Skeletal muscle tissue (tissue), 4 donors: Measurements from ENCODE around the gene ZBTB37. TPM values are rescaled to one million over a fixed set of nuclear protein-coding genes. Genes with fewer than 3 reads are reported as not detected.

Experiments
- H3K27ac ChIP-seq: one replicate; pipeline ENCODE4 v1.7.0; 2013; ENCODE audit warnings: mild to moderate bottlenecking, low read depth, low read length, inconsistent platforms
- H3K27me3 ChIP-seq, 3 donors: one replicate each; pipeline ENCODE4 v1.7.0; 2013; ENCODE audit warnings: low read length in 3 of 3; ENCODE audit not compliant: control insufficient read depth in 3 of 3, insufficient read depth in 3 of 3
- H3K36me3 ChIP-seq, 3 donors: one replicate each; pipeline ENCODE4 v1.7.0; 2013; ENCODE audit warnings: low read length in 3 of 3; ENCODE audit not compliant: control insufficient read depth in 3 of 3, insufficient read depth in 3 of 3
- H3K4me1 ChIP-seq, 3 donors: one replicate each; pipeline ENCODE4 v1.7.0; 2013; ENCODE audit warnings: low read length in 3 of 3, mild to moderate bottlenecking in 3 of 3; ENCODE audit not compliant: control insufficient read depth in 3 of 3, insufficient read depth in 3 of 3
- H3K4me3 ChIP-seq, 3 donors: one replicate each; pipeline ENCODE4 v1.7.0; 2013; ENCODE audit warnings: low read length in 3 of 3
- H3K9ac ChIP-seq, 3 donors: one replicate each; pipeline ENCODE4 v1.7.0; 2013; ENCODE audit warnings: low read length in 3 of 3, mild to moderate bottlenecking in 3 of 3, moderate library complexity in 2 of 3, low read depth in 1 of 3
- H3K9me3 ChIP-seq, 3 donors: one replicate each; pipeline ENCODE4 v1.7.0; 2013; ENCODE audit warnings: low read length in 3 of 3; ENCODE audit not compliant: control insufficient read depth in 3 of 3
- total RNA-seq: library from RNA; depleted of rRNA; stranded (reverse); fragments of >200 nt; gene quantifications from one replicate; pipeline ENCODE4 v1.2.3, GENCODE V29; 2014
- donor health status: Osteomylitis.

Gene ZBTB37
- total RNA-seq, 1 donor from 2014 or later = 12.0 TPM

GRCh38 chr1:173900427-173900826 lies 32.2 kb downstream of the ZBTB37 start:
- no peak overlapping the region for H3K9ac ChIP-seq
- H3K4me1 ChIP-seq = no peaks in the 10 kb centered on the region
- H3K27ac ChIP-seq = no peak overlapping the region
- no peaks in the 10 kb centered on the region for H3K27me3 ChIP-seq
- peaks cover 0 to 2% (median 0%) of the 10 kb centered on the region in 3 donors for H3K36me3 ChIP-seq
- H3K9me3 ChIP-seq = no peaks in the 10 kb centered on the region
- no peak overlapping the region for H3K4me3 ChIP-seq

GRCh38 chr1:173900992-173901391 lies 32.8 kb downstream of the ZBTB37 start:
- peaks cover 0 to 2% (median 0%) of the 10 kb centered on the region in 3 donors for H3K36me3 ChIP-seq
- no peak overlapping the region for H3K4me3 ChIP-seq
- no peaks in the 10 kb centered on the region for H3K4me1 ChIP-seq
- H3K9me3 ChIP-seq = no peaks in the 10 kb centered on the region
- H3K27ac ChIP-seq = no peak overlapping the region
- no peaks in the 10 kb centered on the region for H3K27me3 ChIP-seq
- no peak overlapping the region for H3K9ac ChIP-seq

DNA sequence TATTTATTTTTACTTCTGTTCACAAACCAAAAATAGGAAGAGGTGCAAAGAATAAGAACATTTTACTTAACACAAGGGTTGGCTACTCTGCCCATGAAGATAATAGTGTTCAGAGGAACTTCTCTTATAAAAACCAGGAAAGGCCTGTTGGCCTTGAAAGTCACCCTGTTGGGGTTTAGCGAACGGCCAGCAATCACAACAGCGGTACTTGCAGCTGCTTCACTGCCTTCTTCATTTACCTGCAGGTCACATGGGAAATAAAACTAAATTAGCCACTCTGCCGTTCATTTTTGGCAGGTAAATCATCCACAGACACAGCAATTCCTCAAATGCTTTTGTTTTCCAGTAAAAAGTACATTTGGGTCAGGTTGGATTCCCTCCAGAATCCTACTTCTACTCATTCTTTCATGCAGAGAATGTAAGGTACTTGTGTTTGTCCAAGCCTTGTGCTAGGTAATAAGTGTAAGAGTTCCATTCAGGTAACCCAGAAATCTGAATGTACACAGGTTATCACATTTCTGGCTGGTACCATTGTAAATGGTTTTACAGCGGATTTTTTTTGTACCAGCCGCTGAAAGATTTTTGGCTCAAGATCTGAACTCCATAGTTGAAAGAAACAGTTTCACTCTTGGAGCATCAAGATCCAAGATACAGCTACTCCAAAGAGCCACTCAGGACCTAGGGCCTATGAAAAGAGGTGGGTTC lies 35.8 kb downstream of the ZBTB37 start:
- no peak overlapping the region for H3K27ac ChIP-seq

GRCh38 chr1:173913111-173913510 lies 44.9 kb downstream of the ZBTB37 start:
- Histone ChIP-seq H3K27ac (no peak overlapping the region), H3K9me3 (no peaks in the 10 kb centered on the region), H3K36me3 (peaks cover 0 to 6% (median 4%) of the 10 kb centered on the region in 3 donors), H3K27me3 (no peaks in the 10 kb centered on the region), H3K9ac (no peak overlapping the region), H3K4me1 (no peaks in the 10 kb centered on the region), H3K4me3 (no peak overlapping the region)

More for the DNA sequence above, 35.8 kb downstream of the ZBTB37 start:
- H3K4me1 ChIP-seq = no peaks in the 10 kb centered on the region
- H3K9me3 ChIP-seq = no peaks in the 10 kb centered on the region
- no peak overlapping the region for H3K9ac ChIP-seq
- H3K36me3 ChIP-seq = peaks cover 0 to 2% (median 0%) of the 10 kb centered on the region in 3 donors
- no peak overlapping the region for H3K4me3 ChIP-seq
- H3K27me3 ChIP-seq = no peaks in the 10 kb centered on the region

- H3K4me1 ChIP-seq = no peaks in the 10 kb centered on the region
- H3K27me3 ChIP-seq = no peaks in the 10 kb centered on the region
- H3K9ac ChIP-seq = no peak overlapping the region
- no peaks in the 10 kb centered on the region for H3K9me3 ChIP-seq
- peaks cover 0 to 3% (median 2%) of the 10 kb centered on the region in 3 donors for H3K36me3 ChIP-seq
- no peak overlapping the region for H3K27ac ChIP-seq
- H3K4me3 ChIP-seq = no peak overlapping the region
These were observed 46.2 kb downstream of the ZBTB37 start for GRCh38 chr1:173914366-173914871.

GRCh38 chr1:173915596-173915995 lies 47.4 kb downstream of the ZBTB37 start:
- Histone ChIP-seq H3K27ac (no peak overlapping the region), H3K9me3 (no peaks in the 10 kb centered on the region), H3K27me3 (no peaks in the 10 kb centered on the region), H3K36me3 (no peaks in the 10 kb centered on the region), H3K4me3 (no peak overlapping the region), H3K9ac (no peak overlapping the region), H3K4me1 (no peaks in the 10 kb centered on the region)

DNA sequence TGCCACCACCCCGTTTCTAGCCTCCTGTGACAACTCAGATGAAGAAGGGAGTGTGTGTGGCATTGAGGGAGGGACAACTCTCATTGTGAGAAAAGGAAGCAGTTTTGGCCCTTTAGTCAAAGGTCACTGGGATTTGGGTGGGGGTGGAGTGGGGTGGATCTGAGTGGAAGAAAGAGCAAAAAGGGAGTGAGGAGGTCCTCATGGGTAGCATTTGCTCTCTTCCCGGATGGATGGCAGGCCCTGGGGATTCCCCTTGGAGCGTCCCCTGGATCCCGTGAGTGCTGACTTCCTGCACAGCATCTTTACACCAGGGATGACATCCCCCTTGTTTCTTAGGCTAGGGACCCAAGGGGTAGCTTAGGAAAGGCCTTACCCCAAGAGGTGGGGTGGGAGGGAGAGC lies 48.5 kb downstream of the ZBTB37 start:
- no peak overlapping the region for H3K4me3 ChIP-seq
- no peaks in the 10 kb centered on the region for H3K27me3 ChIP-seq
- no peaks in the 10 kb centered on the region for H3K9me3 ChIP-seq
- H3K36me3 ChIP-seq = no peaks in the 10 kb centered on the region
- no peaks in the 10 kb centered on the region for H3K4me1 ChIP-seq
- no peak overlapping the region for H3K27ac ChIP-seq
- H3K9ac ChIP-seq = no peak overlapping the region

DNA sequence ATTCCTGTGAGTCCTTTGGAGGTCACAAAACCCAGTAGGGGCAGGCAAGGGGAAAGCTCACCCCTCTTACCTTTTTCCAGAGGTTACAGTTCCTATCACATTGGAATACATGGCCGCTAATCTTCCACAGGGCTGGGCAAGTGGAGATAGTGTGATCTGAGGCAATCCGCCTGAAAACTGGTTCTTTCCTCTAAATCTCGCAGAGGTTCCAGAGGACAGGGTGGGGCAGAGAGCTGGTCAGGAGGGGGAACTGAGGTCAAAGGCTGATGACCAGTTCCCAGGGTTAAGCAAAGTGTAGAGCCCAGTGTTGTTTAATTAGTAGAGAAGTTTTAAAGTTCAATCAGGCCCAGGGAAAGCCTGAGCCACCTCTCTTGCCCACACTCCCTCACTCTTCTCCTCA lies 49.0 kb downstream of the ZBTB37 start, which contains the start of gene SERPINC1:
SERPINC1 (minus strand) TSS at position 179 of the 400 bp plus-strand sequence; CDS start at position 111, 68 bp downstream.
- no peak within 1 kb of the TSS for H3K4me3 ChIP-seq
- H3K36me3 ChIP-seq = no peaks in the 10 kb centered on the region
- no peak within 1 kb of the TSS for H3K27ac ChIP-seq
- no peaks in the 10 kb centered on the region for H3K27me3 ChIP-seq
- H3K9ac ChIP-seq = no peak within 1 kb of the TSS
- no peaks in the 10 kb centered on the region for H3K9me3 ChIP-seq
- H3K4me1 ChIP-seq = no peaks in the 10 kb centered on the region

GRCh38 chr1:173917635-173918493 lies 49.7 kb downstream of the ZBTB37 start:
- no peaks in the 10 kb centered on the region for H3K36me3 ChIP-seq
- H3K4me3 ChIP-seq = no peak overlapping the region
- H3K27ac ChIP-seq = no peak overlapping the region

DNA sequence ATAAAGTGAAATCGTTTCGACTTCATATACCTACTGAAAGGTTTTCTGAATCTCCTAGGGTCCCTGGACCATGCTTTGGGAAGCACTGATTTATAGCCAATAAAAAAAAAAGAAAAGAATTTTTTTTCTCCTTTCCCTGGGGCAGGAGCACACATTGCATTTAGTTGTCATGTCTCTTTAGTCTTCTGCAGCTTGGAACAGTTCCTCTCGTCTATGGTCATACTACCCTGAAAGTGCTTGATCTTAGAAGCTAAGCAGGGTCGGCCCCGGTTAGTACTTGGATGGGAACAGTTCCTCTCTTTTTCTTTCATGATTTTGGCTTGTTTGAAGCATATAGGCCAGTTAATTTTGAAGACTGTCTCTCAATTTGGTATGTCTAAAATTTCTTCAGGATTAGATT lies 52.7 kb downstream of the ZBTB37 start:
- no peaks in the 10 kb centered on the region for H3K9me3 ChIP-seq
- no peak overlapping the region for H3K9ac ChIP-seq
- H3K27me3 ChIP-seq = no peaks in the 10 kb centered on the region
- no peaks in the 10 kb centered on the region for H3K36me3 ChIP-seq
- H3K4me1 ChIP-seq = no peaks in the 10 kb centered on the region
- H3K4me3 ChIP-seq = no peak overlapping the region
- H3K27ac ChIP-seq = no peak overlapping the region

More at GRCh38 chr1:173917635-173918493, 49.7 kb downstream of the ZBTB37 start:
- H3K27me3 ChIP-seq = no peaks in the 10 kb centered on the region
- no peak overlapping the region for H3K9ac ChIP-seq
- H3K4me1 ChIP-seq = no peaks in the 10 kb centered on the region
- H3K9me3 ChIP-seq = no peaks in the 10 kb centered on the region
